Large intestine (tissue), 3 donors: ENCODE data around the gene CHST11. TPM values are rescaled to one million over a fixed set of nuclear protein-coding genes. Genes with fewer than 3 reads are reported as not detected.

ENCODE experiments used
- DNase-seq, 2 donors: peaks; one replicate each; pipeline versions ENCODE4 v3.0.0 to v3.0.0-alpha.2; 2013
- H3K27ac ChIP-seq: one replicate; pipeline ENCODE4 v1.5.1; 2013; ENCODE audit warnings: low read length
- H3K27me3 ChIP-seq: 2 replicates; pipeline ENCODE4 v1.6.1; 2013; ENCODE audit warnings: low read length; ENCODE audit not compliant: control insufficient read depth, insufficient read depth
- H3K36me3 ChIP-seq: 2 replicates; pipeline ENCODE4 v1.6.1; 2013; ENCODE audit warnings: low read length; ENCODE audit not compliant: control insufficient read depth, insufficient read depth
- H3K4me1 ChIP-seq: one replicate; pipeline ENCODE4 v1.6.1; 2013; ENCODE audit warnings: low read length; ENCODE audit not compliant: control insufficient read depth, insufficient read depth
- H3K4me3 ChIP-seq: one replicate; pipeline ENCODE4 v1.5.1; 2013; ENCODE audit warnings: low read length
- H3K9me3 ChIP-seq: one replicate; pipeline ENCODE4 v1.6.1; 2013; ENCODE audit warnings: mild to moderate bottlenecking, low read depth, low read length, moderate library complexity; ENCODE audit not compliant: control insufficient read depth
- WGBS: methylation state at CpG from one replicate; pipeline ENCODE4 v1.1.5; 2013; ENCODE audit warnings: low lambda C conversion rate; ENCODE audit not compliant: insufficient coverage; 5-methylcytosine and 5-hydroxymethylcytosine counted together
- polyA plus RNA-seq: library from polyadenylated mRNA; unstranded; fragments of 120-200 nt; gene quantifications from one replicate; pipeline ENCODE4 v1.2.1, GENCODE V29; 2013

CHST11 gene
- polyA plus RNA-seq, 1 donor: 5.9 TPM

DNA sequence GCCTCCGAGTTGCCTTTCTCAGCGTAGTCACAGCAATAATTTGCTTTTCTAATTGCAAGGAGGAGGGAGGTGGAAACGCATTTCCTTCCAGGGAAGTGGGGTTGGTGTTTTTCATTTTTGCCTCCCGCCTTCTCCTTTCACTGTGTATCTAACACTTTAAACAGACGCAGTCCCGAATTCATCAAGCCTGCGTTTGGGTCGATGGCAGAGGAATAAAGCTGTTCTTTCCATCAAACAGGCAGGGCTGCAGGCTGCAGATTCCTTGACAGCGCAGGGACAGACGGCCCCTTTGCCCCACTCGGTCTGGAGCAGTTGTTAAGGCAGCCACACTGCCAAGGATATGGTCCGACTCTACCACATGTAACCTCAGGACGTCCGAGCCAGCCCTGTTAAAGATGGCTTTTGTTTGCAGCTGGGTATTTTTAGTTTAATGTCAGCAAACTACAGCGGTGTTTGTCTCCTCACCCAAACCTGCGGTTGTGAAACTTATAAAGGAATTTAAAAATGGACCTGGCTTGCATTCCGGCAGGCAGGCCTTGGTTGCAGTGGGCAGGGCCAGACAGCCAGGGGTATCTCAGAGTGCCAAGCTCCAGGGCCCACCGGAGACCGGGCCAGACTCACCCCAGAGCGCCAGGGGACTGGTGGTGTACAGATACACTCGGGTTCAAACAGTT, 2.1 kb downstream of the CHST11 start:
- Histone ChIP-seq H3K27ac (no peak overlapping the region), H3K4me1 (no peaks in the 10 kb centered on the region), H3K36me3 (no peaks in the 10 kb centered on the region), H3K9me3 (no peaks in the 10 kb centered on the region), H3K4me3 (peak overlapping the region; percentile 67), H3K27me3 (peaks cover 56% of the 10 kb centered on the region)
- DNase-seq: no peak
- WGBS: 65% methylated on average over 3 of the region's 21 CpGs

DNA sequence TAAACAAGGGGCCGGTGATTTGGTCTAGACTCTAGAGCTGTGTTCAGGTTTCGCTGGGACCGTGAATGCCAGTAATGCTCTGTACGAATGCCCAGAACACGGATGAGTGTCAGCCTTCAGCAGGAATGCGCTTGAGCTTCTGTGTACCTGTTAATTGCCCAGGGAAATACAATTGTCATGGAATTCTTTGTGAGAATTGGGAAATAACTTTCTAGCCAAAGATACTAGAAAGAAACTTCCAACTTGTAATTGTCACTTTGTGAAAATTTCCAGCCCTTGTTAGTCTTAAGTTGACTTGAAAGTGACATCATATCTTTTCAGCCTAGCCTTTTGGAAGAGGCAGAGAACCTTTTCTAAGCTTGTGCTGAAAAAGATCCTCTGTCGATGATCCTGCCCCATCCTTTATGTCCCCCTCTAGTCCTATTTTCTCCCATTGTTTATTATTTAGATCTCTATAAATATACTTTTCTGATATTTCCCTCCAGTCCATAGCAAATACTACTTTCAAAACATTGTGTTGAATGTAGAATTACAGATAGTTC, 2.7 kb downstream of the CHST11 start:
- Histone ChIP-seq H3K36me3 (no peaks in the 10 kb centered on the region), H3K27me3 (peaks cover 56% of the 10 kb centered on the region), H3K9me3 (no peaks in the 10 kb centered on the region), H3K4me3 (no peak overlapping the region), H3K4me1 (no peaks in the 10 kb centered on the region), H3K27ac (no peak overlapping the region)
- 100% methylated on average over 1 of the region's 7 CpGs for WGBS
- DNase-seq: no peak

DNA sequence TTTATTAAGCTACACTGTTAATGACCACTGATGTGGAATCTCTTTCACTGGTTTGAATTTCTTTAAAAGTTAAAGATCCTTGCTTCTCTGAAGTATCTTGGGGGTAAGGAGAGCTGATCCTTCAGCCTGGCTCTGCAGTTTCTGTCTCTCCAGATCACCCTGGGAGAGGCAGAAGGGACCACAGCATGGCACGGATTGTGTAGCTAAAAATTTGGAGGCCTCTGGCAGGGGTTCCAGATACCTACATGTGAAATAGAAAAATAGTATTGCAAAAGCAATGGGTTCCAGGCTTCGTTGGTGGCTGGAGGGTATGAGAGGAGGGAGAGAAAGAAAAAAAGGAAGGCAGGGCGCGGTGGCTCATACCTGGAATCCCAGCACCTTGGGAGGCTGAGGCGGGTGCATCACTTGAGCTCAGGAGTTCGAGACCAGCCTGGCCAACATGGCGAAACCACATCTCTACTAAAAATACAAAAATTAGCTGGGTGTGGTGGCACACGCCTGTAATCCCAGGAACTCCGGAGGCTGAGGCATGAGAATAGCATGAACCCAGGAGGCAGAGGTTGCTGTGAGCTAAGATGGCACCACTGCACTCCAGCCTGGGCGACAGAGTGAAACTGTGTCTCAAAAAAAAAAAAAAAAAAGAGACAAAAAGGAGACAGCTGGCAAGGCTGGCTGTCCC, 3.4 kb downstream of the CHST11 start:
- Histone ChIP-seq H3K27me3 (peaks cover 50% of the 10 kb centered on the region), H3K4me3 (no peak overlapping the region), H3K4me1 (no peaks in the 10 kb centered on the region), H3K36me3 (no peaks in the 10 kb centered on the region), H3K27ac (no peak overlapping the region), H3K9me3 (no peaks in the 10 kb centered on the region)
- no peak for DNase-seq
- WGBS: 71% methylated on average over 4 of the region's 10 CpGs

DNA sequence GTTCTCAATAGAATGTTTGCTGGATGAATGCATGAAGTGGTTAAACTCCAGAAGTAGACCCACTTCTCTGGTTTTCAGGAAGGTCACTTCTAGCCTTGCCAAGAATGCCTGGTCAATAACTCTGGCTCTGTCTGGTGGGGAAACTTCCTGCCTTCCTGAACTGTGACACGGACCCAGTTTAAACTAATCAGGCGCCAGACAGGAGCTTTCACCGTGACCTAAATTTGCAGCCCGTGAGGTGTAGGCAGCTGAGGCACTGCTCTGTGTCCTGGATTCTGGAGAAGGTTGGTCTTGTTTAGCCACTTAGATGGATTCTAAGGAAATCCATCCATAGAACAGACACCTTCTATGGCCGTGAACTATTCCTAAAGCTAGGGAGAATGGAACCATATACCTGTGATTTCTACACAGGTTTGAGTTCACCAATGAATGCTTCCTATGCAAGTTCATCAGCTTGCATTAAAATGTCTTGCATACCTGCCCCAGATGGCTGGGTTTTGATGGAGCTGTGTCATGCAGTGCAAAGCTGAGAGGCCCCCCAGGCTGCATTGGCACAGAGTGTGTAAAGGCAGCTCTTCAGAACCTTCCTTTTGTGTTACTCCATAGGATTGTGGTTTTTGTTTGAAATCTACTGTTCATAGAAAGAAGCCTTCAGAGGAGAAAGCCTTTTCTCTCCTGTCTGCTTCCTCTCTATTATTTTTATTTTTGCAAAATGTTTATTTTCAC, 4.4 kb downstream of the CHST11 start:
- no peak overlapping the region for H3K27ac ChIP-seq
- no peak for DNase-seq
- H3K36me3 ChIP-seq: no peaks in the 10 kb centered on the region
- WGBS: no CpG with 5 or more reads among the region's 5 CpGs
- H3K9me3 ChIP-seq: no peaks in the 10 kb centered on the region
- no peaks in the 10 kb centered on the region for H3K4me1 ChIP-seq
- H3K27me3 ChIP-seq: peaks cover 42% of the 10 kb centered on the region
- no peak overlapping the region for H3K4me3 ChIP-seq

DNA sequence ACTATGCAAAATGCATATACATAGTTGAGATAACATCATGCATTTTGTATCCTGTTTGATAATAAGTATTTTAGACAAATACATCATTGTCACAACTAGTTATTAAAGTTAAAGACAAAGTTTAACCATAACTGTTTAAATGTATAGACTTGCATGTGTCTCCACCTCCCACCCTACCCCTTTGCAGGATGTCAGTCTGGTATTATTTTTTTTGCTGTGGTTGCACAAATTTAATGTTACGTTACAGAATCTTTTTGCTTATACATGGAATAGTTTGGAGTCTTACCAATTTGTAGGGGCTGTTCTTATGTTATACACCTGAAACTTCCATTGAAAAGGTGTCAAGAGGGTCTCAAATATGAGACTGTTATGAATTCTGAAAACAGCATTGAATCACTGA, 5.6 kb downstream of the CHST11 start:
- no peak overlapping the region for H3K27ac ChIP-seq
- no peaks in the 10 kb centered on the region for H3K36me3 ChIP-seq
- DNase-seq: no peak
- no peaks in the 10 kb centered on the region for H3K4me1 ChIP-seq
- peaks cover 34% of the 10 kb centered on the region for H3K27me3 ChIP-seq
- H3K9me3 ChIP-seq: no peaks in the 10 kb centered on the region
- H3K4me3 ChIP-seq: no peak overlapping the region
- WGBS: no CpG with 5 or more reads among the region's 1 CpG

DNA sequence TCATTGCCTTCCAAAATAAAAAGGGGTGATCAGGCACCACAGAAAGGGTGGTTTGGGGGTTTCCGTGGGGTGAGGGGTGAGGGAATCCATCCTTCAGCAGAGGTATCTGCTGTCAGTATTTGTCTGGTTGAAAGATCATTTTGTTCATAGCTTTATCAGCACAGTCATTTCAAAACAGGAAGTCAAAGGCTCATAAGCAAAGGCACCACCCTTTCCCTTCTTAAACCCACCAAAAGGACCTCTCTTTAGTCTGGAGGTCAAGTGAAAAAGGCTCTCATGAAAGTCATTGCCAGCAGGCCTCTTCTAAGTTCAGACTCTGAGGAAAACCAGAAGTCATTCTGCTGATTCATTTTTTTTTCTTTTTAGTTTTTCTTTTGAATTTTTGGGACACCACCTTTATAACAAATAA, 6.2 kb downstream of the CHST11 start:
- H3K9me3 ChIP-seq: no peaks in the 10 kb centered on the region
- no peak for DNase-seq
- no peaks in the 10 kb centered on the region for H3K36me3 ChIP-seq
- no peaks in the 10 kb centered on the region for H3K4me1 ChIP-seq
- peaks cover 28% of the 10 kb centered on the region for H3K27me3 ChIP-seq
- H3K27ac ChIP-seq: no peak overlapping the region
- no peak overlapping the region for H3K4me3 ChIP-seq
- 100% methylated on average over 1 of the region's 1 CpG for WGBS

DNA sequence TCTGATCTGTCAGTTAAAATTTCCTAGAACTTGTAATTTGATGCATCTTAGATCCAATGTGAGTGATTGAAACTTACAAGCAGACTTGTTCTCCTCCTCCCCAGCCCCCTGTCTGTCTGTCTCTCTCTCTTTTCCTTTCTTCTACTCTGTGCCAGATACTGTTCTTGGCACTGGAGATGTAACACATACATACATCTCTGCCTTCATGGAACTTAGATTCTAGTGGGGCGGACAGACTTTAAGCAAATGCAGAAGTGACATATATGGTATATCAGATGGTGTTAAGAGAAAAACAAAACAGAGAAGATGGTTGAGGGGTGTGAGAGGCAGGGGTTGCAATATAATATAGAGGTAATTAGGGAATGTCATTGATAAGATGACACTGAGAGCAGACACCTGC, 6.6 kb downstream of the CHST11 start:
- Histone ChIP-seq H3K9me3 (no peaks in the 10 kb centered on the region), H3K4me3 (no peak overlapping the region), H3K4me1 (no peaks in the 10 kb centered on the region), H3K27ac (no peak overlapping the region), H3K36me3 (no peaks in the 10 kb centered on the region), H3K27me3 (peaks cover 23% of the 10 kb centered on the region)
- no peak for DNase-seq
- WGBS: 100% methylated on average over 1 of the region's 1 CpG

DNA sequence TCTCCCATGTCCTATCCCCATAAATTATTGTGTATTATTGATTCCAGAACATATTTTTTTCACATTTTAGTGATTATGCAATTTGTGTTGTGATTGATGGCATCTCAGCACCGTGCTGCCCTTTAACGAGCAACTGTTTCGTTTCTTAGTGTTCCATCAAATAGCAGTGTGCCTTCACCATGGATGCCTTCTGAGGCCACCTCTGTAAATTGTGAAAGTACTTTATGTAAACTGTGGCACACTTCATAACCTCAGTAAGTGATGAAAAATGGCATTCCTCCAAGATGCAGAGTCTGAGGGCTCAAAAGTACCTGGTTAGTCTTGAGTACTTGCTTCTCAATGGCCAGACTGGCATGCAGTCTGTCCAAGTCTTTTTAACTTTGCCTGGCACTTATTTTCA, 8.2 kb downstream of the CHST11 start:
- H3K36me3 ChIP-seq: no peaks in the 10 kb centered on the region
- no peaks in the 10 kb centered on the region for H3K4me1 ChIP-seq
- no peak overlapping the region for H3K4me3 ChIP-seq
- DNase-seq: no peak
- WGBS: no CpG with 5 or more reads among the region's 3 CpGs
- H3K27me3 ChIP-seq: peaks cover 13% of the 10 kb centered on the region
- H3K9me3 ChIP-seq: no peaks in the 10 kb centered on the region
- no peak overlapping the region for H3K27ac ChIP-seq

DNA sequence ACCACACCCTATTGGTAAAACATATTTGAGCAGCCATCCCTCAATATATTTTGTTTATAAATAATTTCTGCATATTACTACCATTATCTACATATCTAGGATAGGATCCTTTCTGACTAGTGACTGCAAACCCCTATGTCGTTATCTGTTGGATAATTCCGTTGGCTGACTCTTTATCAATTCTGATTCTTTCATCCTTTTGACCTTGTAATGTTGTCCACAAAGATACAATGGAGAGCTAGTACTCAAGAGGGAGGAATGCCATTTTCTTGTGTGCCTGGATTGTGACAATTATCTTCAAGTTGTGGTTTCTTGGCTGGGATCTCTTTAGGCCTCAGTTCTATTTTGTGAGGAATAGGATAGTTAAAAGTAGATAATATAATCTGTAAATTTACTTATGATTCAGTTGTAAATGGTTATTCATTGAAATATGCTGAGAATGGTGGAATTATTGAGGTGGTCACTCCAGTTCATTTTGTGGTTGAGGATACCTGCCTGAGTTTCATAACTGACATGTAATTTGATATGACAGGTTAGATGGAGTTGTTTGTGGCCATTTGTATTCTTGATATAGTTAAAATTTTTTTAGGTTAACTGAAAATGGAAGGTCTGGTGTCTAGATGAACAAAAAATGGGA, 10.1 kb downstream of the CHST11 start:
- no peaks in the 10 kb centered on the region for H3K27me3 ChIP-seq
- no peaks in the 10 kb centered on the region for H3K4me1 ChIP-seq
- 40% methylated on average over 1 of the region's 2 CpGs for WGBS
- H3K27ac ChIP-seq: no peak overlapping the region
- no peak overlapping the region for H3K4me3 ChIP-seq
- DNase-seq: no peak
- H3K36me3 ChIP-seq: no peaks in the 10 kb centered on the region
- no peaks in the 10 kb centered on the region for H3K9me3 ChIP-seq

DNA sequence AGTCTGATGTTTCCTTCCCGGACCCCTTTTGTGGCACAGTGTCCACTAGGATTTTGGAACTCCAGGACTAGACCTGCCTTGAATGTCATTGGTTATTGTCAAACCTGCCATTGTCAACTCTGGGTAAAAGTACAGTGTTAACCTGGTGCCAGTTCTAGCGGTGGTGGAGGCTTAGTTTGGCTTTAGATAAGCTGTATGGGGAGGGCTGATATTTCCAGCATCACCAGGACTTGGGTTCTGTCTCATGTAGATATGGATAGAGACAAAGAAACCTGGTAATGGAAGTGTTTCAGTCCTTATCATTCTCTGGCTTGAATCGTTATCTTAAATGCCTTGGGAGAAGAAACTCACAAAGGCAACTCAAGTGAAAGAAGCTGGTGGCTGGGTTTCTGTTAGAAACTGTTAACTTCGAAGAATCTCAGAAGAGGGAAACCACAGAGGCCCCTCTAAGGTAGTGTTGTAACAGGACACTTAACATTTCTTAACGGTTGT, 10.6 kb downstream of the CHST11 start:
- Histone ChIP-seq H3K4me3 (no peak overlapping the region), H3K27ac (no peak overlapping the region), H3K9me3 (no peaks in the 10 kb centered on the region), H3K4me1 (no peaks in the 10 kb centered on the region), H3K36me3 (no peaks in the 10 kb centered on the region), H3K27me3 (no peaks in the 10 kb centered on the region)
- DNase-seq: no peak
- 80% methylated on average over 1 of the region's 5 CpGs for WGBS
